GM23338 (cell line): Measurements from ENCODE around the gene TOM1L1. TPM values are rescaled to one million over a fixed set of nuclear protein-coding genes. Genes with fewer than 3 reads are reported as not detected.

Experiments used
- ATAC-seq: fragments of 200-7000 bp; cut with Tn5 transposase; 3 replicates; pipeline ENCODE4 v1.9.1; 2020
- DNase-seq: peaks from one replicate; pipeline ENCODE4 v3.0.0-alpha.2; 2015; ENCODE audit warnings: low spot score
- H2AFZ ChIP-seq: fragments of 200-600 bp; sonication (generic); 2 replicates; pipeline ENCODE4 v1.8.0; 2016; ENCODE audit warnings: antibody characterized with exemption, mild to moderate bottlenecking, moderate library complexity
- H3F3A ChIP-seq: fragments of 200-600 bp; sonication (generic); replicated peaks from 2 replicates; pipeline ENCODE4 v1.8.0; 2017; ENCODE audit warnings: antibody characterized with exemption, mixed run types, low read depth
- H3K27ac ChIP-seq: fragments of 200-600 bp; sonication (generic); 2 replicates; pipeline ENCODE4 v1.6.1; 2016; ENCODE audit warnings: low read depth
- H3K27me3 ChIP-seq: fragments of 200-600 bp; sonication (generic); 2 replicates; pipeline ENCODE4 v1.8.0; 2016; ENCODE audit warnings: mild to moderate bottlenecking, mixed run types, moderate library complexity; ENCODE audit not compliant: insufficient read depth
- H3K36me3 ChIP-seq: fragments of 200-600 bp; sonication (generic); 2 replicates; pipeline ENCODE4 v1.8.0; 2016; ENCODE audit warnings: mild to moderate bottlenecking; ENCODE audit not compliant: insufficient read depth
- H3K4me1 ChIP-seq: fragments of 200-600 bp; sonication (generic); 2 replicates; pipeline ENCODE4 v1.8.0; 2016; ENCODE audit warnings: mild to moderate bottlenecking, moderate library complexity; ENCODE audit not compliant: insufficient read depth
- H3K4me2 ChIP-seq: fragments of 200-600 bp; sonication (generic); 2 replicates; pipeline ENCODE4 v1.7.1; 2017; ENCODE audit warnings: mixed run types
- H3K4me3 ChIP-seq: fragments of 200-600 bp; sonication (generic); 2 replicates; pipeline ENCODE4 v1.6.1; 2016; ENCODE audit warnings: mixed run types
- H3K79me2 ChIP-seq: fragments of 200-600 bp; sonication (generic); replicated peaks from 2 replicates; pipeline ENCODE4 v1.8.0; 2017; ENCODE audit warnings: mild to moderate bottlenecking; ENCODE audit not compliant: insufficient read depth
- H3K9me2 ChIP-seq: fragments of 200-600 bp; sonication (generic); 2 replicates; pipeline ENCODE4 v1.8.0; 2017; ENCODE audit not compliant: insufficient read depth
- H4K20me1 ChIP-seq: fragments of 200-600 bp; sonication (generic); replicated peaks from 2 replicates; pipeline ENCODE4 v1.8.0; 2017; ENCODE audit warnings: mild to moderate bottlenecking; ENCODE audit not compliant: insufficient read depth
- H3K27ac Mint-ChIP-seq: 2 replicates; pipeline ENCODE4 v1.8.0; 2020; ENCODE audit warnings: inconsistent platforms, mild to moderate bottlenecking, moderate library complexity, mixed read lengths
- H3K27me3 Mint-ChIP-seq: 3 replicates; pipeline ENCODE4 v1.8.0; 2022; ENCODE audit warnings: low read depth, mild to moderate bottlenecking, moderate library complexity, mixed read lengths, inconsistent platforms; ENCODE audit not compliant: insufficient read depth, poor library complexity
- H3K36me3 Mint-ChIP-seq: 3 replicates; pipeline ENCODE4 v1.8.0; 2021; ENCODE audit warnings: low read depth, mild to moderate bottlenecking, inconsistent platforms, moderate library complexity, mixed read lengths
- H3K4me1 Mint-ChIP-seq: 3 replicates; pipeline ENCODE4 v1.8.0; 2020; ENCODE audit warnings: mild to moderate bottlenecking, inconsistent platforms, mixed read lengths
- H3K4me3 Mint-ChIP-seq: 3 replicates; pipeline ENCODE4 v1.8.0; 2021; ENCODE audit warnings: moderate library complexity, mild to moderate bottlenecking, inconsistent platforms, mixed read lengths
- H3K9me3 Mint-ChIP-seq: 3 replicates; pipeline ENCODE4 v1.8.0; 2020; ENCODE audit warnings: moderate library complexity, mild to moderate bottlenecking, inconsistent platforms, mixed read lengths
- CREB1 ChIP-seq: fragments of 250-450 bp; sonication (Bioruptor Pico); IDR thresholded peaks from 2 replicates; pipeline ENCODE4 v1.5.0; 2020; ENCODE audit warnings: low read depth, mild to moderate bottlenecking, moderate library complexity
- POLR2AphosphoS5 ChIP-seq: IDR thresholded peaks from 2 replicates; pipeline ENCODE4 v1.6.1; 2016; ENCODE audit warnings: antibody characterized with exemption, low read depth
- STAT1 ChIP-seq: IDR thresholded peaks from one replicate; pipeline ENCODE4 v1.6.1; 2016; ENCODE audit warnings: antibody characterized with exemption; ENCODE audit not compliant: unreplicated experiment
- ZNF114 ChIP-seq: fragments of 250-450 bp; sonication (Bioruptor Pico); IDR thresholded peaks from 2 replicates; pipeline ENCODE4 v1.5.0; 2020; ENCODE audit warnings: mild to moderate bottlenecking, moderate library complexity
- ZNF331 ChIP-seq: fragments of 250-450 bp; sonication (Bioruptor Pico); IDR thresholded peaks from 2 replicates; pipeline ENCODE4 v1.5.0; 2020; ENCODE audit warnings: low read depth, mild to moderate bottlenecking, moderate library complexity
- polyA plus RNA-seq: library from polyadenylated mRNA; unstranded; fragments of >200 nt; fragmentation: Nextera tagmentation; extraction: Ambion mirVana; gene quantifications from 2 replicates; pipeline ENCODE4 v1.2.1, GENCODE V29; 2016
- total RNA-seq: library from RNA; depleted of rRNA; stranded (reverse); fragments of >200 nt; shearing (Covaris generic); gene quantifications from 2 replicates; pipeline ENCODE4 v1.2.3, GENCODE V29; 2014
- TF ChIP-seq, protein P1 (sequence below), 2 experiments: fragments of 200-600 bp in 1 of 2; sonication (generic) in 1 of 2; conservative IDR thresholded peaks; 2 replicates each; pipeline versions ENCODE4 v1.5.1 to v1.6.1; 2016 to 2017; ENCODE audit warnings: antibody characterized with exemption in 2 of 2, low read depth in 2 of 2, mild to moderate bottlenecking in 2 of 2, moderate library complexity in 1 of 2
- TF ChIP-seq, protein P2 (sequence below): fragments of 250-450 bp; sonication (Bioruptor Pico); IDR thresholded peaks from 2 replicates; pipeline ENCODE4 v1.5.0; 2020; ENCODE audit warnings: mild to moderate bottlenecking, moderate library complexity
- TF ChIP-seq, protein P3 (sequence below): IDR thresholded peaks from one replicate; pipeline ENCODE4 v1.6.1; 2018; ENCODE audit warnings: antibody characterized with exemption; ENCODE audit not compliant: unreplicated experiment
- TF ChIP-seq, protein P4 (sequence below): IDR thresholded peaks from 2 replicates; pipeline ENCODE4 v1.6.1; 2016; ENCODE audit warnings: antibody characterized with exemption

The TOM1L1 gene
- total and polyA plus RNA-seq, 2 experiments from 2014 or later = 46.8 to 58.0 TPM

DNA sequence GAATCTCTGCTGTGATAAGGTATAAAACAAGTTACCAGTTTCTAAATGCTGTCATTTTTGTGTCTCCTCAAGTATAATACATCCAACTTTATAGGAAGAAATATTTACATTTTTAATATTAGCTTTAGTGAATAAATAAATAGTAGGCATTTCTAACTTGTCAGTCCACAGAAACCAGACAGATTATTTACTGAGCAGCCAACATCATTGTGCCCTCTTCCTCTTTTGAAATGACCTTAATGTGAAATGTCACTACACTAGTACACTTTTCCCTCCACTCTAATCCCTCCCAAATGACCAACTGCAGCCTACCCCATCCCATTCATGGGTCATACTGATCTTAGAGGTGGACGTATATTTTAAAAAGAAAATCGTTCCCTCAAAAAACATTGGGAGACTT is 77.1 kb downstream of the TOM1L1 start:
- Histone ChIP-seq H3K4me1 (no peaks in the 10 kb centered on the region), H2AFZ (no peak overlapping the region), H3K9me2 (no peaks in the 10 kb centered on the region), H3K79me2 (peaks cover 95% of the 10 kb centered on the region), H3K27me3 (no peaks in the 10 kb centered on the region), H3K4me2 (no peak overlapping the region), H3F3A (no peaks in the 10 kb centered on the region), H3K36me3 (no peaks in the 10 kb centered on the region), H3K4me3 (no peak overlapping the region), H4K20me1 (no peaks in the 10 kb centered on the region), H3K27ac (no peak overlapping the region)
- TF ChIP-seq ZNF331 (CRISPR knock-in tag) = no peak
- TF ChIP-seq, protein P1, sequence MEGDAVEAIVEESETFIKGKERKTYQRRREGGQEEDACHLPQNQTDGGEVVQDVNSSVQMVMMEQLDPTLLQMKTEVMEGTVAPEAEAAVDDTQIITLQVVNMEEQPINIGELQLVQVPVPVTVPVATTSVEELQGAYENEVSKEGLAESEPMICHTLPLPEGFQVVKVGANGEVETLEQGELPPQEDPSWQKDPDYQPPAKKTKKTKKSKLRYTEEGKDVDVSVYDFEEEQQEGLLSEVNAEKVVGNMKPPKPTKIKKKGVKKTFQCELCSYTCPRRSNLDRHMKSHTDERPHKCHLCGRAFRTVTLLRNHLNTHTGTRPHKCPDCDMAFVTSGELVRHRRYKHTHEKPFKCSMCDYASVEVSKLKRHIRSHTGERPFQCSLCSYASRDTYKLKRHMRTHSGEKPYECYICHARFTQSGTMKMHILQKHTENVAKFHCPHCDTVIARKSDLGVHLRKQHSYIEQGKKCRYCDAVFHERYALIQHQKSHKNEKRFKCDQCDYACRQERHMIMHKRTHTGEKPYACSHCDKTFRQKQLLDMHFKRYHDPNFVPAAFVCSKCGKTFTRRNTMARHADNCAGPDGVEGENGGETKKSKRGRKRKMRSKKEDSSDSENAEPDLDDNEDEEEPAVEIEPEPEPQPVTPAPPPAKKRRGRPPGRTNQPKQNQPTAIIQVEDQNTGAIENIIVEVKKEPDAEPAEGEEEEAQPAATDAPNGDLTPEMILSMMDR (conservative IDR thresholded peaks at IDR 0.05; ENCODE audit: low read depth in 2 of 2) = no peak
- no peak for TF ChIP-seq STAT1
- no peak overlapping the region for H3K4me3 Mint-ChIP-seq
- peaks cover 3% of the 10 kb centered on the region for H3K27me3 Mint-ChIP-seq
- H3K4me1 Mint-ChIP-seq = no peaks in the 10 kb centered on the region
- H3K9me3 Mint-ChIP-seq = peaks cover 18% of the 10 kb centered on the region
- ATAC-seq (no peak), DNase-seq (no peak)
- H3K27ac Mint-ChIP-seq = no peak overlapping the region
- peaks cover 29% of the 10 kb centered on the region for H3K36me3 Mint-ChIP-seq

DNA sequence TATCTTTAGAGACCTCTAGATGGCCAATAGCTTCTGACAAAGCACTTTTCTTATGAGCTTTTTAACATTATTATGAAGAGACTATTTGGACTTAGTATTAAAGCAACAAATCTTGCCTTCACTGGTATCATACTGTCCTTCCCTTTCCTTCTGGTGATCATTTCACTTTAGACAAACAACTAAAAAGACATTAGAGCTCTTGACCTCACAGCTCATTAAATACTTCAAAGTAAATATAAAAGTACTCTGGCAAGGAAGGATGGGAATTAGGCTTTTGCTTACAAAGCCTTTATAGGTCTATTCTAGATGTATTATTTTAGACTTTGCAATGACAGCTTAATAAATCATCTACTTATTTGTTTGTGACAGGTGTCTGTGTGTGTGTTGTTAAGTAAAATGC is 79.0 kb downstream of the TOM1L1 start:
- Histone ChIP-seq H3K36me3 (no peaks in the 10 kb centered on the region), H3K4me2 (no peak overlapping the region), H3K9me2 (no peaks in the 10 kb centered on the region), H3K4me3 (no peak overlapping the region), H3K4me1 (no peaks in the 10 kb centered on the region), H3K27ac (no peak overlapping the region), H3K79me2 (peaks cover 84% of the 10 kb centered on the region), H3F3A (no peaks in the 10 kb centered on the region), H4K20me1 (no peaks in the 10 kb centered on the region), H3K27me3 (no peaks in the 10 kb centered on the region), H2AFZ (no peak overlapping the region)
- no peak overlapping the region for H3K27ac Mint-ChIP-seq
- H3K36me3 Mint-ChIP-seq = peaks cover 29% of the 10 kb centered on the region
- no peak for DNase-seq
- no peak for ATAC-seq
- H3K27me3 Mint-ChIP-seq = peaks cover 3% of the 10 kb centered on the region
- peaks cover 18% of the 10 kb centered on the region for H3K9me3 Mint-ChIP-seq
- no peaks in the 10 kb centered on the region for H3K4me1 Mint-ChIP-seq
- H3K4me3 Mint-ChIP-seq = no peak overlapping the region
- no peak for TF ChIP-seq CREB1
- TF ChIP-seq, protein P2, sequence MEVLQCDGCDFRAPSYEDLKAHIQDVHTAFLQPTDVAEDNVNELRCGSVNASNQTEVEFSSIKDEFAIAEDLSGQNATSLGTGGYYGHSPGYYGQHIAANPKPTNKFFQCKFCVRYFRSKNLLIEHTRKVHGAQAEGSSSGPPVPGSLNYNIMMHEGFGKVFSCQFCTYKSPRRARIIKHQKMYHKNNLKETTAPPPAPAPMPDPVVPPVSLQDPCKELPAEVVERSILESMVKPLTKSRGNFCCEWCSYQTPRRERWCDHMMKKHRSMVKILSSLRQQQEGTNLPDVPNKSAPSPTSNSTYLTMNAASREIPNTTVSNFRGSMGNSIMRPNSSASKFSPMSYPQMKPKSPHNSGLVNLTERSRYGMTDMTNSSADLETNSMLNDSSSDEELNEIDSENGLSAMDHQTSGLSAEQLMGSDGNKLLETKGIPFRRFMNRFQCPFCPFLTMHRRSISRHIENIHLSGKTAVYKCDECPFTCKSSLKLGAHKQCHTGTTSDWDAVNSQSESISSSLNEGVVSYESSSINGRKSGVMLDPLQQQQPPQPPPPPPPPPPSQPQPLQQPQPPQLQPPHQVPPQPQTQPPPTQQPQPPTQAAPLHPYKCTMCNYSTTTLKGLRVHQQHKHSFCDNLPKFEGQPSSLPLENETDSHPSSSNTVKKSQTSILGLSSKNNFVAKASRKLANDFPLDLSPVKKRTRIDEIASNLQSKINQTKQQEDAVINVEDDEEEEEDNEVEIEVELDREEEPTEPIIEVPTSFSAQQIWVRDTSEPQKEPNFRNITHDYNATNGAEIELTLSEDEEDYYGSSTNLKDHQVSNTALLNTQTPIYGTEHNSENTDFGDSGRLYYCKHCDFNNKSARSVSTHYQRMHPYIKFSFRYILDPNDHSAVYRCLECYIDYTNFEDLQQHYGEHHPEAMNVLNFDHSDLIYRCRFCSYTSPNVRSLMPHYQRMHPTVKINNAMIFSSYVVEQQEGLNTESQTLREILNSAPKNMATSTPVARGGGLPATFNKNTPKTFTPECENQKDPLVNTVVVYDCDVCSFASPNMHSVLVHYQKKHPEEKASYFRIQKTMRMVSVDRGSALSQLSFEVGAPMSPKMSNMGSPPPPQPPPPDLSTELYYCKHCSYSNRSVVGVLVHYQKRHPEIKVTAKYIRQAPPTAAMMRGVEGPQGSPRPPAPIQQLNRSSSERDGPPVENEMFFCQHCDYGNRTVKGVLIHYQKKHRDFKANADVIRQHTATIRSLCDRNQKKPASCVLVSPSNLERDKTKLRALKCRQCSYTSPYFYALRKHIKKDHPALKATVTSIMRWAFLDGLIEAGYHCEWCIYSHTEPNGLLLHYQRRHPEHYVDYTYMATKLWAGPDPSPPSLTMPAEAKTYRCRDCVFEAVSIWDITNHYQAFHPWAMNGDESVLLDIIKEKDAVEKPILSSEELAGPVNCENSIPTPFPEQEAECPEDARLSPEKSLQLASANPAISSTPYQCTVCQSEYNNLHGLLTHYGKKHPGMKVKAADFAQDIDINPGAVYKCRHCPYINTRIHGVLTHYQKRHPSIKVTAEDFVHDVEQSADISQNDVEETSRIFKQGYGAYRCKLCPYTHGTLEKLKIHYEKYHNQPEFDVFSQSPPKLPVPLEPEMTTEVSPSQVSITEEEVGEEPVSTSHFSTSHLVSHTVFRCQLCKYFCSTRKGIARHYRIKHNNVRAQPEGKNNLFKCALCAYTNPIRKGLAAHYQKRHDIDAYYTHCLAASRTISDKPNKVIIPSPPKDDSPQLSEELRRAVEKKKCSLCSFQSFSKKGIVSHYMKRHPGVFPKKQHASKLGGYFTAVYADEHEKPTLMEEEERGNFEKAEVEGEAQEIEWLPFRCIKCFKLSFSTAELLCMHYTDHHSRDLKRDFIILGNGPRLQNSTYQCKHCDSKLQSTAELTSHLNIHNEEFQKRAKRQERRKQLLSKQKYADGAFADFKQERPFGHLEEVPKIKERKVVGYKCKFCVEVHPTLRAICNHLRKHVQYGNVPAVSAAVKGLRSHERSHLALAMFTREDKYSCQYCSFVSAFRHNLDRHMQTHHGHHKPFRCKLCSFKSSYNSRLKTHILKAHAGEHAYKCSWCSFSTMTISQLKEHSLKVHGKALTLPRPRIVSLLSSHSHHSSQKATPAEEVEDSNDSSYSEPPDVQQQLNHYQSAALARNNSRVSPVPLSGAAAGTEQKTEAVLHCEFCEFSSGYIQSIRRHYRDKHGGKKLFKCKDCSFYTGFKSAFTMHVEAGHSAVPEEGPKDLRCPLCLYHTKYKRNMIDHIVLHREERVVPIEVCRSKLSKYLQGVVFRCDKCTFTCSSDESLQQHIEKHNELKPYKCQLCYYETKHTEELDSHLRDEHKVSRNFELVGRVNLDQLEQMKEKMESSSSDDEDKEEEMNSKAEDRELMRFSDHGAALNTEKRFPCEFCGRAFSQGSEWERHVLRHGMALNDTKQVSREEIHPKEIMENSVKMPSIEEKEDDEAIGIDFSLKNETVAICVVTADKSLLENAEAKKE (CRISPR knock-in tag) = no peak
- TF ChIP-seq, protein P3, sequence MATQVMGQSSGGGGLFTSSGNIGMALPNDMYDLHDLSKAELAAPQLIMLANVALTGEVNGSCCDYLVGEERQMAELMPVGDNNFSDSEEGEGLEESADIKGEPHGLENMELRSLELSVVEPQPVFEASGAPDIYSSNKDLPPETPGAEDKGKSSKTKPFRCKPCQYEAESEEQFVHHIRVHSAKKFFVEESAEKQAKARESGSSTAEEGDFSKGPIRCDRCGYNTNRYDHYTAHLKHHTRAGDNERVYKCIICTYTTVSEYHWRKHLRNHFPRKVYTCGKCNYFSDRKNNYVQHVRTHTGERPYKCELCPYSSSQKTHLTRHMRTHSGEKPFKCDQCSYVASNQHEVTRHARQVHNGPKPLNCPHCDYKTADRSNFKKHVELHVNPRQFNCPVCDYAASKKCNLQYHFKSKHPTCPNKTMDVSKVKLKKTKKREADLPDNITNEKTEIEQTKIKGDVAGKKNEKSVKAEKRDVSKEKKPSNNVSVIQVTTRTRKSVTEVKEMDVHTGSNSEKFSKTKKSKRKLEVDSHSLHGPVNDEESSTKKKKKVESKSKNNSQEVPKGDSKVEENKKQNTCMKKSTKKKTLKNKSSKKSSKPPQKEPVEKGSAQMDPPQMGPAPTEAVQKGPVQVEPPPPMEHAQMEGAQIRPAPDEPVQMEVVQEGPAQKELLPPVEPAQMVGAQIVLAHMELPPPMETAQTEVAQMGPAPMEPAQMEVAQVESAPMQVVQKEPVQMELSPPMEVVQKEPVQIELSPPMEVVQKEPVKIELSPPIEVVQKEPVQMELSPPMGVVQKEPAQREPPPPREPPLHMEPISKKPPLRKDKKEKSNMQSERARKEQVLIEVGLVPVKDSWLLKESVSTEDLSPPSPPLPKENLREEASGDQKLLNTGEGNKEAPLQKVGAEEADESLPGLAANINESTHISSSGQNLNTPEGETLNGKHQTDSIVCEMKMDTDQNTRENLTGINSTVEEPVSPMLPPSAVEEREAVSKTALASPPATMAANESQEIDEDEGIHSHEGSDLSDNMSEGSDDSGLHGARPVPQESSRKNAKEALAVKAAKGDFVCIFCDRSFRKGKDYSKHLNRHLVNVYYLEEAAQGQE = no peak
- TF ChIP-seq, protein P4, sequence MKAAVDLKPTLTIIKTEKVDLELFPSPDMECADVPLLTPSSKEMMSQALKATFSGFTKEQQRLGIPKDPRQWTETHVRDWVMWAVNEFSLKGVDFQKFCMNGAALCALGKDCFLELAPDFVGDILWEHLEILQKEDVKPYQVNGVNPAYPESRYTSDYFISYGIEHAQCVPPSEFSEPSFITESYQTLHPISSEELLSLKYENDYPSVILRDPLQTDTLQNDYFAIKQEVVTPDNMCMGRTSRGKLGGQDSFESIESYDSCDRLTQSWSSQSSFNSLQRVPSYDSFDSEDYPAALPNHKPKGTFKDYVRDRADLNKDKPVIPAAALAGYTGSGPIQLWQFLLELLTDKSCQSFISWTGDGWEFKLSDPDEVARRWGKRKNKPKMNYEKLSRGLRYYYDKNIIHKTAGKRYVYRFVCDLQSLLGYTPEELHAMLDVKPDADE = no peak
- no peak for TF ChIP-seq STAT1
- TF ChIP-seq POLR2AphosphoS5 = no peak
- no peak for TF ChIP-seq ZNF331 (CRISPR knock-in tag)
- no peak for TF ChIP-seq ZNF114 (CRISPR knock-in tag)
